Brain microvascular endothelial cell (primary cell): ENCODE measurements around the gene HIVEP3.

ENCODE experiments used
- DNase-seq: peaks from one replicate; pipeline ENCODE4 v3.0.0-alpha.2; 2020
- H3K27ac ChIP-seq: fragments of 250-450 bp; sonication (Bioruptor Pico); 2 replicates; pipeline ENCODE4 v1.5.1; 2020; ENCODE audit warnings: mild to moderate bottlenecking, moderate library complexity
- H3K27me3 ChIP-seq: fragments of 250-450 bp; sonication (Bioruptor Pico); replicated peaks from 2 replicates; pipeline ENCODE4 v1.5.1; 2020; ENCODE audit warnings: mild to moderate bottlenecking
- H3K36me3 ChIP-seq: fragments of 250-450 bp; sonication (Bioruptor Pico); replicated peaks from 2 replicates; pipeline ENCODE4 v1.5.1; 2020; ENCODE audit warnings: mild to moderate bottlenecking
- H3K4me3 ChIP-seq: 2 replicates; pipeline ENCODE4 v1.5.1; 2011; ENCODE audit warnings: low read depth, mild to moderate bottlenecking, control low read depth, low read length, moderate library complexity
- CTCF ChIP-seq: IDR thresholded peaks from 2 replicates; pipeline ENCODE4 v1.5.1; 2011; ENCODE audit warnings: low read depth, mild to moderate bottlenecking, moderate library complexity, low read length, control low read depth, inconsistent platforms; ENCODE audit errors: missing control alignments
- in situ Hi-C: cut with HindIII; loops from 2 replicates; pipeline ENCODE4 v1.10.0; 2017; ENCODE audit warnings: low sequenced_read_pairs, low pct_ligation_motif_present

Gene HIVEP3

GRCh38 chr1:41868241-41868998 lies 50.3 kb downstream of the HIVEP3 start:
- no peak overlapping the region for H3K4me3 ChIP-seq
- H3K27me3 ChIP-seq: no peaks in the 10 kb centered on the region
- peak; percentile 30 for TF ChIP-seq CTCF
- DNase-seq: no peak
- H3K36me3 ChIP-seq: no peaks in the 10 kb centered on the region
- no peak overlapping the region for H3K27ac ChIP-seq
- in situ Hi-C loops: no loop called here

- Histone ChIP-seq H3K27ac (no peak overlapping the region), H3K4me3 (no peak overlapping the region), H3K36me3 (no peaks in the 10 kb centered on the region), H3K27me3 (no peaks in the 10 kb centered on the region)
- no peak for TF ChIP-seq CTCF
- no peak for DNase-seq
- in situ Hi-C loops: no loop called here
Measured at GRCh38 chr1:41866285-41866684, 52.4 kb downstream of the HIVEP3 start.

GRCh38 chr1:41864471-41865040 lies 54.2 kb downstream of the HIVEP3 start:
- no peak for DNase-seq

GRCh38 chr1:41863718-41864117 lies 55.0 kb downstream of the HIVEP3 start:
- TF ChIP-seq CTCF: no peak
- H3K27ac ChIP-seq: peak overlapping the region; percentile 94
- no peaks in the 10 kb centered on the region for H3K27me3 ChIP-seq
- H3K4me3 ChIP-seq: no peak overlapping the region
- in situ Hi-C loops: no loop called here
- H3K36me3 ChIP-seq: no peaks in the 10 kb centered on the region
- DNase-seq: no peak

More at GRCh38 chr1:41864471-41865040, 54.2 kb downstream of the HIVEP3 start:
- Histone ChIP-seq H3K27ac (no peak overlapping the region), H3K36me3 (no peaks in the 10 kb centered on the region), H3K27me3 (no peaks in the 10 kb centered on the region), H3K4me3 (no peak overlapping the region)
- no peak for TF ChIP-seq CTCF
- in situ Hi-C loops: no loop called here

- in situ Hi-C loops: no loop called here
- TF ChIP-seq CTCF: no peak
- Histone ChIP-seq H3K27ac (peak overlapping the region; percentile 94), H3K36me3 (no peaks in the 10 kb centered on the region), H3K4me3 (peak overlapping the region; percentile 6), H3K27me3 (no peaks in the 10 kb centered on the region)
- DNase-seq: peak; percentile 97
Measured at GRCh38 chr1:41862384-41863221, 56.1 kb downstream of the HIVEP3 start.
